Measurements from ENCODE around the gene UBQLN4.

GRCh38 chr1:156006666-156007376 is 46.8 kb downstream of the UBQLN4 start:
- no peak for TF ChIP-seq POLR2AphosphoS5 (IDR thresholded peaks at IDR 0.05)
- TF ChIP-seq CTCF (IDR thresholded peaks at IDR 0.05; ENCODE audit: poor library complexity, severe bottlenecking), result no peak
- no peak for TF ChIP-seq RAD21 (conservative IDR thresholded peaks at IDR 0.05)
- no peak for TF ChIP-seq REST (IDR thresholded peaks at IDR 0.05; ENCODE audit: borderline replicate concordance)

Data from neural cell (in vitro differentiated cells).